Endothelial cell (in vitro differentiated cells): Measurements from ENCODE around the gene CRELD1. TPM values are rescaled to one million over a fixed set of nuclear protein-coding genes. Genes with fewer than 3 reads are reported as not detected.

Experiments
- DNase-seq: peaks from one replicate; pipeline ENCODE4 v3.0.0; 2021; ENCODE audit warnings: low spot score
- H3K27ac Mint-ChIP-seq: one replicate; pipeline ENCODE4 v1.8.0; 2021; ENCODE audit warnings: mixed read lengths, inconsistent platforms; ENCODE audit not compliant: unreplicated experiment
- H3K27me3 Mint-ChIP-seq: one replicate; pipeline ENCODE4 v1.8.0; 2021; ENCODE audit warnings: mild to moderate bottlenecking, moderate library complexity, mixed read lengths, inconsistent platforms; ENCODE audit not compliant: unreplicated experiment
- H3K36me3 Mint-ChIP-seq: one replicate; pipeline ENCODE4 v1.8.0; 2021; ENCODE audit warnings: mild to moderate bottlenecking, low read depth, mixed read lengths, inconsistent platforms; ENCODE audit not compliant: unreplicated experiment
- H3K4me1 Mint-ChIP-seq: one replicate; pipeline ENCODE4 v1.8.0; 2021; ENCODE audit warnings: mild to moderate bottlenecking, mixed read lengths, inconsistent platforms; ENCODE audit not compliant: unreplicated experiment
- H3K4me3 Mint-ChIP-seq: one replicate; pipeline ENCODE4 v1.8.0; 2021; ENCODE audit warnings: mild to moderate bottlenecking, mixed read lengths, inconsistent platforms; ENCODE audit not compliant: unreplicated experiment
- H3K9me3 Mint-ChIP-seq: one replicate; pipeline ENCODE4 v1.8.0; 2021; ENCODE audit warnings: mixed read lengths, inconsistent platforms; ENCODE audit not compliant: unreplicated experiment
- CTCF ChIP-seq: fragments of 200-600 bp; sonication (generic); IDR thresholded peaks from one replicate; pipeline ENCODE4 v1.5.0; 2021; ENCODE audit warnings: antibody characterized with exemption; ENCODE audit not compliant: unreplicated experiment
- total RNA-seq: library from RNA; stranded (reverse); fragmentation: NEBNext Ultra II Directional; extraction: Animal tissue kit (Norgen Biotek cat#: 25700); gene quantifications from one replicate; pipeline ENCODE4 v1.2.1, GENCODE V29; 2021; ENCODE audit not compliant: unreplicated experiment

Gene CRELD1
- total RNA-seq, 1 donor from 2014 or later, result 30.7 TPM

- Mint-ChIP-seq H3K4me1 (peaks cover 4% of the 10 kb centered on the region), H3K27ac (peak overlapping the region; percentile 18), H3K27me3 (peaks cover 21% of the 10 kb centered on the region), H3K36me3 (peaks cover 18% of the 10 kb centered on the region), H3K9me3 (no peaks in the 10 kb centered on the region), H3K4me3 (no peak overlapping the region)
- TF ChIP-seq CTCF, result no peak
- DNase-seq, result no peak
Observed at GRCh38 chr3:9942164-9942563, 8.5 kb downstream of the CRELD1 start.

- TF ChIP-seq CTCF, result no peak
- peaks cover 13% of the 10 kb centered on the region for H3K36me3 Mint-ChIP-seq
- no peak for DNase-seq
- no peaks in the 10 kb centered on the region for H3K9me3 Mint-ChIP-seq
- no peak overlapping the region for H3K4me3 Mint-ChIP-seq
- peaks cover 4% of the 10 kb centered on the region for H3K4me1 Mint-ChIP-seq
- H3K27me3 Mint-ChIP-seq, result peaks cover 19% of the 10 kb centered on the region
- H3K27ac Mint-ChIP-seq, result no peak overlapping the region
Observed at GRCh38 chr3:9942934-9943690, 9.5 kb downstream of the CRELD1 start.

GRCh38 chr3:9944271-9944670 lies 10.6 kb downstream of the CRELD1 start:
- no peak overlapping the region for H3K27ac Mint-ChIP-seq
- H3K4me3 Mint-ChIP-seq, result no peak overlapping the region
- peaks cover 4% of the 10 kb centered on the region for H3K4me1 Mint-ChIP-seq

GRCh38 chr3:9945358-9945757 lies 11.7 kb downstream of the CRELD1 start:
- Mint-ChIP-seq H3K4me1 (peaks cover 4% of the 10 kb centered on the region), H3K27me3 (peaks cover 19% of the 10 kb centered on the region)

More at GRCh38 chr3:9944271-9944670, 10.6 kb downstream of the CRELD1 start:
- H3K9me3 Mint-ChIP-seq, result no peaks in the 10 kb centered on the region
- peaks cover 19% of the 10 kb centered on the region for H3K27me3 Mint-ChIP-seq
- no peak for TF ChIP-seq CTCF
- peaks cover 11% of the 10 kb centered on the region for H3K36me3 Mint-ChIP-seq
- no peak for DNase-seq

More at GRCh38 chr3:9945358-9945757, 11.7 kb downstream of the CRELD1 start:
- peak overlapping the region; percentile 42 for H3K27ac Mint-ChIP-seq
- no peaks in the 10 kb centered on the region for H3K9me3 Mint-ChIP-seq
- no peak for TF ChIP-seq CTCF
- DNase-seq, result no peak
- H3K36me3 Mint-ChIP-seq, result peaks cover 11% of the 10 kb centered on the region
- H3K4me3 Mint-ChIP-seq, result no peak overlapping the region
